ENCODE measurements around the gene HELZ2.

The HELZ2 gene

GRCh38 chr20:63597651-63598478 lies 23.8 kb upstream of the HELZ2 start:
- Histone ChIP-seq H3K4me3 (ENCODE audit: low read depth, low read length) (no peak overlapping the region), H3K36me3 (ENCODE audit: control insufficient read depth in 2 of 2, insufficient read depth in 1 of 2, low read length in 2 of 2) (peaks cover 13 to 67% of the 10 kb centered on the region in 2 experiments), H3K27ac (ENCODE audit: extremely low read depth, low read depth, low read length) (no peak overlapping the region), H3K4me1 (ENCODE audit: control insufficient read depth, insufficient read depth, low read length) (no peaks in the 10 kb centered on the region), H3K9me3 (ENCODE audit: control insufficient read depth, insufficient read depth, low read depth, low read length) (no peaks in the 10 kb centered on the region)
- TF ChIP-seq ZNF530 (tag by site-specific recombination; IDR thresholded peaks at IDR 0.05; ENCODE audit: low read depth) (no peak), ZSCAN23 (tag by site-specific recombination; IDR thresholded peaks at IDR 0.05) (no peak), ZNF776 (tag by site-specific recombination; IDR thresholded peaks at IDR 0.05; ENCODE audit: borderline replicate concordance) (no peak), CTCF (tag by site-specific recombination; IDR thresholded peaks at IDR 0.05) (no peak), GLI2 (tag by site-specific recombination; IDR thresholded peaks at IDR 0.05; ENCODE audit: borderline replicate concordance, low read depth) (no peak), BCL11B (tag by site-specific recombination; IDR thresholded peaks at IDR 0.05; ENCODE audit: low read depth) (no peak), ZNF645 (tag by site-specific recombination; IDR thresholded peaks at IDR 0.05) (no peak), SCRT2 (tag by site-specific recombination; IDR thresholded peaks at IDR 0.05) (no peak), ZNF621 (tag by site-specific recombination; IDR thresholded peaks at IDR 0.05) (no peak), KLF10 (tag by site-specific recombination; IDR thresholded peaks at IDR 0.05) (no peak), ZNF223 (tag by site-specific recombination; IDR thresholded peaks at IDR 0.05) (no peak), ZNF169 (tag by site-specific recombination; IDR thresholded peaks at IDR 0.05) (no peak), ZNF121 (tag by site-specific recombination; IDR thresholded peaks at IDR 0.05) (no peak), SP7 (tag by site-specific recombination; IDR thresholded peaks at IDR 0.05) (no peak), ZNF544 (tag by site-specific recombination; IDR thresholded peaks at IDR 0.05) (no peak), ZNF555 (tag by site-specific recombination; conservative IDR thresholded peaks at IDR 0.05) (no peak), ZSCAN16 (tag by site-specific recombination; IDR thresholded peaks at IDR 0.05) (no peak), ZBTB17 (tag by site-specific recombination; IDR thresholded peaks at IDR 0.05) (no peak), ZBTB11 (tag by site-specific recombination; conservative IDR thresholded peaks at IDR 0.05; ENCODE audit: low read depth) (no peak), ZNF114 (tag by site-specific recombination; IDR thresholded peaks at IDR 0.05) (no peak)
- ChIA-PET CTCF (interaction anchor here (0.9 kb wide), 1 partner anchor 25 kb away, joined by 4 read pairs; no protein-coding TSS in a partner anchor), POLR2A (interaction anchor here (0.6 kb wide), 1 partner anchor 55 kb away, joined by 3 read pairs; the partner anchor contains the start of gene STMN3)

Measured in HEK293 (cell line).